ENCODE measurements around the gene MATK.

Gene MATK

GRCh38 chr19:3831601-3832000 lies 45.4 kb upstream of the MATK start:
- TF ChIP-seq FOXA1 (IDR thresholded peaks at IDR 0.05) (no peak), PKNOX1 (IDR thresholded peaks at IDR 0.05) (no peak), SP1 (IDR thresholded peaks at IDR 0.05) (no peak), HDGF (IDR thresholded peaks at IDR 0.05; ENCODE audit: borderline replicate concordance) (no peak), BHLHE40 (IDR thresholded peaks at IDR 0.05; ENCODE audit: borderline replicate concordance) (no peak), LEF1 (IDR thresholded peaks at IDR 0.05; ENCODE audit: borderline replicate concordance) (no peak), CTBP1 (IDR thresholded peaks at IDR 0.05; ENCODE audit: borderline replicate concordance) (no peak), ARNT (IDR thresholded peaks at IDR 0.05) (no peak), FOXK2 (IDR thresholded peaks at IDR 0.05) (no peak)
- ChIA-PET POLR2A (no interaction called here), CTCF (interaction anchor here (0.6 kb wide), 1 partner anchor 74 kb away, joined by 3 read pairs; no protein-coding TSS in a partner anchor)
- DNase-seq (ENCODE audit: extremely low spot score): no peak

- DNase-seq (ENCODE audit: extremely low spot score): no peak
- TF ChIP-seq ARNT (IDR thresholded peaks at IDR 0.05) (no peak), FOXA1 (IDR thresholded peaks at IDR 0.05) (no peak), PKNOX1 (IDR thresholded peaks at IDR 0.05) (no peak), ZNF384 (IDR thresholded peaks at IDR 0.05) (no peak), TARDBP (IDR thresholded peaks at IDR 0.05) (no peak), CTBP1 (IDR thresholded peaks at IDR 0.05; ENCODE audit: borderline replicate concordance) (no peak), L3MBTL2 (conservative IDR thresholded peaks at IDR 0.05) (no peak), ELF4 (IDR thresholded peaks at IDR 0.05) (no peak), FOXK2 (IDR thresholded peaks at IDR 0.05) (no peak), HDGF (IDR thresholded peaks at IDR 0.05; ENCODE audit: borderline replicate concordance) (no peak), FOXM1 (IDR thresholded peaks at IDR 0.05; ENCODE audit: borderline replicate concordance) (no peak), LEF1 (IDR thresholded peaks at IDR 0.05; ENCODE audit: borderline replicate concordance) (no peak), BHLHE40 (IDR thresholded peaks at IDR 0.05; ENCODE audit: borderline replicate concordance) (no peak), SUZ12 (IDR thresholded peaks at IDR 0.05) (no peak), NFRKB (IDR thresholded peaks at IDR 0.05) (no peak), SP1 (IDR thresholded peaks at IDR 0.05) (no peak)
- POLR2A ChIA-PET: interaction anchor here (0.6 kb wide), 1 partner anchor 107 kb away, joined by 3 read pairs; no protein-coding TSS in a partner anchor
- CTCF ChIA-PET: interaction anchor here (0.6 kb wide), 1 partner anchor 69 kb away, joined by 3 read pairs; the partner anchor contains the start of gene MRPL54
Observed at GRCh38 chr19:3830621-3831589, 44.7 kb upstream of the MATK start.

GRCh38 chr19:3827306-3827705 lies 41.1 kb upstream of the MATK start:
- POLR2A ChIA-PET: no interaction called here
- CTCF ChIA-PET: no interaction called here
- no peak for DNase-seq (ENCODE audit: extremely low spot score)
- TF ChIP-seq ELF4 (IDR thresholded peaks at IDR 0.05) (no peak), TARDBP (IDR thresholded peaks at IDR 0.05) (no peak), FOXM1 (IDR thresholded peaks at IDR 0.05; ENCODE audit: borderline replicate concordance) (no peak)

- ChIA-PET POLR2A (interaction anchor here (1.8 kb wide), 1 partner anchor 64 kb away, joined by 10 read pairs; the partner anchor contains the start of gene MRPL54), CTCF (no interaction called here)
- TF ChIP-seq PKNOX1 (IDR thresholded peaks at IDR 0.05): no peak
- no peak for TF ChIP-seq FOXM1 (IDR thresholded peaks at IDR 0.05; ENCODE audit: borderline replicate concordance)
- TF ChIP-seq CTBP1 (IDR thresholded peaks at IDR 0.05; ENCODE audit: borderline replicate concordance): no peak
- no peak for TF ChIP-seq ARNT (IDR thresholded peaks at IDR 0.05)
- TF ChIP-seq L3MBTL2 (conservative IDR thresholded peaks at IDR 0.05): no peak
- no peak for TF ChIP-seq ZNF384 (IDR thresholded peaks at IDR 0.05)
- TF ChIP-seq FOXA1 (IDR thresholded peaks at IDR 0.05): no peak
- TF ChIP-seq ELF4 (IDR thresholded peaks at IDR 0.05): no peak
- no peak for DNase-seq (ENCODE audit: extremely low spot score)
Observed at GRCh38 chr19:3826163-3826562, 40.0 kb upstream of the MATK start.

- CTCF ChIA-PET: no interaction called here
- TF ChIP-seq ELF4 (IDR thresholded peaks at IDR 0.05): no peak
- TF ChIP-seq ARNT (IDR thresholded peaks at IDR 0.05): no peak
- TF ChIP-seq SUZ12 (IDR thresholded peaks at IDR 0.05): no peak
- no peak for TF ChIP-seq SP1 (IDR thresholded peaks at IDR 0.05)
- TF ChIP-seq FOXM1 (IDR thresholded peaks at IDR 0.05; ENCODE audit: borderline replicate concordance): no peak
- no peak for TF ChIP-seq CTBP1 (IDR thresholded peaks at IDR 0.05; ENCODE audit: borderline replicate concordance)
- no peak for TF ChIP-seq L3MBTL2 (conservative IDR thresholded peaks at IDR 0.05)
- no peak for TF ChIP-seq TARDBP (IDR thresholded peaks at IDR 0.05)
- TF ChIP-seq BHLHE40 (IDR thresholded peaks at IDR 0.05; ENCODE audit: borderline replicate concordance): no peak
- no peak for TF ChIP-seq HDGF (IDR thresholded peaks at IDR 0.05; ENCODE audit: borderline replicate concordance)
- no peak for TF ChIP-seq FOXK2 (IDR thresholded peaks at IDR 0.05)
- no peak for TF ChIP-seq NFRKB (IDR thresholded peaks at IDR 0.05)
- POLR2A ChIA-PET: interaction anchor here (1.8 kb wide), 1 partner anchor 63 kb away, joined by 10 read pairs; the partner anchor contains the start of gene MRPL54
- no peak for DNase-seq (ENCODE audit: extremely low spot score)
Observed at GRCh38 chr19:3825286-3825956, 39.2 kb upstream of the MATK start.
